GM12892 (cell line): Measurements from ENCODE around the gene CTXN1.
A peak's percentile ranks its signal among the peaks of the same experiment; 100 is the strongest.

Experiments
- POLR2A ChIP-seq: IDR thresholded peaks from 2 replicates; pipeline ENCODE4 v1.6.1; 2011; ENCODE audit warnings: low read depth, low read length, control low read depth
- POLR2AphosphoS5 ChIP-seq: IDR thresholded peaks from 2 replicates; pipeline ENCODE4 v1.6.1; 2011; ENCODE audit warnings: low read depth, low read length, control low read depth
- TAF1 ChIP-seq: IDR thresholded peaks from 2 replicates; pipeline ENCODE4 v1.6.1; 2011; ENCODE audit warnings: low read depth, mild to moderate bottlenecking, control low read depth, low read length, borderline replicate concordance

DNA sequence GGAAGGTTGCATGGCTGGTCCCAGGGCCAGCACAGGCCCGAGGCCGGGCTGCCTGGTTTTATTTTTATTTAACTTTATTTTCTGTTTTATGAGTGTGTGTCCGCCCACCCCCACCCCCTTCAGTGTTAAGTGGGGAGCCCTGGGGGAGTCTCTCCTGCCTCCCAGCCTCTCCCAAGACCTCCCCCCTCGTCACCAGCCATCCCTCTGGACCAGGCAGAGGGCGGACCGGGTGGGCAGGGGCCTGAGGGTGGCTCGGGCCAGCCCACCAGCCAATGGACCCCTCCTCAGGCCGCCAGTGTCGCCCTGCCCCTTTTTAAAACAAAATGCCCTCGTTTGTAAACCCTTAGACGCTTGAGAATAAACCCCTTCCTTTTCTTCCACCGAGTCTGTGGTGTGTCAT, 11.8 kb downstream of the CTXN1 start:
- TF ChIP-seq POLR2A (no peak), POLR2AphosphoS5 (0 out of 2 replicates have a peak, but pooled peaks have one; percentile 6), TAF1 (no peak)
